Stomach (tissue), 9 donors: ENCODE results near the gene PRKCE. TPM values are rescaled to one million over a fixed set of nuclear protein-coding genes. Genes with fewer than 3 reads are reported as not detected.

ENCODE experiments used
- DNase-seq, 2 donors: peaks; one replicate each; pipeline versions ENCODE4 v3.0.0 to v3.0.0-alpha.2; 2013 to 2019
- H3K27ac ChIP-seq, 5 donors: fragments of 200-600 bp in 4 of 5; sonication (generic) in 4 of 5; one replicate each; pipeline ENCODE4 v1.5.1; 2013 to 2019; ENCODE audit warnings: mild to moderate bottlenecking in 1 of 5, moderate library complexity in 1 of 5
- H3K27me3 ChIP-seq, 3 donors: fragments of 200-600 bp; sonication (generic); one replicate each; pipeline ENCODE4 v1.5.1; 2017 to 2019; ENCODE audit warnings: mixed run types in 1 of 3
- H3K36me3 ChIP-seq, 4 donors: fragments of 200-600 bp; sonication (generic); 1 replicate in 3 of 4; 2 replicates in 1 of 4; pipeline ENCODE4 v1.5.1; 2016 to 2019
- H3K4me1 ChIP-seq, 4 donors: fragments of 200-600 bp; sonication (generic); one replicate each; pipeline ENCODE4 v1.5.1; 2016 to 2019
- H3K4me3 ChIP-seq, 4 donors: fragments of 200-600 bp; sonication (generic) in 3 of 4; one replicate each; pipeline ENCODE4 v1.5.1; 2016 to 2019; ENCODE audit warnings: mild to moderate bottlenecking in 1 of 4
- H3K9me3 ChIP-seq, 4 donors: fragments of 200-600 bp; sonication (generic); one replicate each; pipeline ENCODE4 v1.5.1; 2016 to 2019
- EP300 ChIP-seq: sonication (generic); formaldehyde crosslinking; IDR thresholded peaks from one replicate; pipeline ENCODE4 v1.6.1; 2017; ENCODE audit warnings: antibody characterized with exemption
- POLR2A ChIP-seq, 4 donors: fragments of 450-650 bp; IDR thresholded peaks; one replicate each; pipeline ENCODE4 v1.6.1; 2016; ENCODE audit warnings: antibody characterized with exemption in 4 of 4, control low read depth in 2 of 4, mild to moderate bottlenecking in 1 of 4, moderate library complexity in 1 of 4
- POLR2AphosphoS5 ChIP-seq, 3 donors: sonication (generic); formaldehyde crosslinking; IDR thresholded peaks; one replicate each; pipeline ENCODE4 v1.6.1; 2016; ENCODE audit warnings: antibody characterized with exemption in 3 of 3
- WGBS, 5 donors: extraction: QIAGEN DNeasy Blood & Tissue Kit in 3 of 5; methylation state at CpG; one replicate each; pipeline versions ENCODE4 v1.1.5 to v1.1.7; 2013 to 2018; 5-methylcytosine and 5-hydroxymethylcytosine counted together
- intact Hi-C: fragments of 100-400 bp; cut with DNase I; formaldehyde crosslinking; loops from one replicate; pipeline ENCODE4 v1.15.1; 2023; ENCODE audit warnings: low total_unique reads
- polyA plus RNA-seq, 3 donors: library from polyadenylated mRNA; stranded (reverse); fragments of 200-250 nt; gene quantifications; one replicate each; pipeline ENCODE4 v1.2.3, GENCODE V29; 2013
- total RNA-seq, 5 donors: library from RNA; depleted of rRNA; stranded (reverse); fragments of >200 nt; gene quantifications; one replicate each; pipeline versions ENCODE4 v1.1.0 to v1.2.3, GENCODE V29; 2014 to 2016
- TF ChIP-seq, protein P1 (sequence below), 7 experiments: fragments of 450-650 bp in 4 of 7; fragments of 200-600 bp in 3 of 7; sonication (generic) in 3 of 7; IDR thresholded peaks; one replicate each; pipeline ENCODE4 v1.5.1; 2016 to 2019; ENCODE audit warnings: antibody characterized with exemption in 7 of 7, control low read depth in 2 of 7, mild to moderate bottlenecking in 1 of 7
- donor health status: healthy with polysubstance abuse.
- donor health status: Bipolar disorder and iron deficiency.
- donor health status: healthy.

PRKCE gene
- total and polyA plus RNA-seq, 8 donors: 2.0 to 92.0 (median 10.0) TPM

- H3K4me3 ChIP-seq: no peak overlapping the region
- intact Hi-C loops: no loop called here
- 58 to 79% (median 73%) methylated on average over 13 of the region's 13 CpGs for WGBS, 5 donors
- H3K27ac ChIP-seq: peak overlapping the region in 3 of 5 donors; percentile 16 to 82 (median 66)
- peak in 1 of 2 donors; percentile 81 for DNase-seq
- no peaks in the 10 kb centered on the region for H3K36me3 ChIP-seq
- H3K27me3 ChIP-seq: no peaks in the 10 kb centered on the region
- peaks cover 12 to 65% (median 39%) of the 10 kb centered on the region in 4 donors for H3K4me1 ChIP-seq
- peak in 1 of 3 donors; percentile 25 for TF ChIP-seq POLR2AphosphoS5 (IDR thresholded peaks at IDR 0.05)
- TF ChIP-seq EP300: no peak
- H3K9me3 ChIP-seq: no peaks in the 10 kb centered on the region
These were observed 161.8 kb downstream of the PRKCE start for GRCh38 chr2:45813003-45813941.

- intact Hi-C loops: no loop called here
- Histone ChIP-seq H3K4me3 (no peak overlapping the region), H3K36me3 (no peaks in the 10 kb centered on the region), H3K27ac (peak overlapping the region in 3 of 5 donors; percentile 39 to 82 (median 66)), H3K4me1 (peaks cover 16 to 75% (median 44%) of the 10 kb centered on the region in 4 donors), H3K9me3 (no peaks in the 10 kb centered on the region), H3K27me3 (no peaks in the 10 kb centered on the region)
- peak in 1 of 2 donors; percentile 51 for DNase-seq
- WGBS, 5 donors: 52 to 96% (median 92%) methylated on average over 3 of the region's 3 CpGs
- TF ChIP-seq POLR2AphosphoS5 (IDR thresholded peaks at IDR 0.05) (peak in 2 of 3 donors; percentile 42 to 66), EP300 (no peak), POLR2A (IDR thresholded peaks at IDR 0.05) (no peak)
- TF ChIP-seq, protein P1, sequence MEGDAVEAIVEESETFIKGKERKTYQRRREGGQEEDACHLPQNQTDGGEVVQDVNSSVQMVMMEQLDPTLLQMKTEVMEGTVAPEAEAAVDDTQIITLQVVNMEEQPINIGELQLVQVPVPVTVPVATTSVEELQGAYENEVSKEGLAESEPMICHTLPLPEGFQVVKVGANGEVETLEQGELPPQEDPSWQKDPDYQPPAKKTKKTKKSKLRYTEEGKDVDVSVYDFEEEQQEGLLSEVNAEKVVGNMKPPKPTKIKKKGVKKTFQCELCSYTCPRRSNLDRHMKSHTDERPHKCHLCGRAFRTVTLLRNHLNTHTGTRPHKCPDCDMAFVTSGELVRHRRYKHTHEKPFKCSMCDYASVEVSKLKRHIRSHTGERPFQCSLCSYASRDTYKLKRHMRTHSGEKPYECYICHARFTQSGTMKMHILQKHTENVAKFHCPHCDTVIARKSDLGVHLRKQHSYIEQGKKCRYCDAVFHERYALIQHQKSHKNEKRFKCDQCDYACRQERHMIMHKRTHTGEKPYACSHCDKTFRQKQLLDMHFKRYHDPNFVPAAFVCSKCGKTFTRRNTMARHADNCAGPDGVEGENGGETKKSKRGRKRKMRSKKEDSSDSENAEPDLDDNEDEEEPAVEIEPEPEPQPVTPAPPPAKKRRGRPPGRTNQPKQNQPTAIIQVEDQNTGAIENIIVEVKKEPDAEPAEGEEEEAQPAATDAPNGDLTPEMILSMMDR (IDR thresholded peaks at IDR 0.05): no peak
These were observed 163.0 kb downstream of the PRKCE start for GRCh38 chr2:45814488-45814887.

DNA sequence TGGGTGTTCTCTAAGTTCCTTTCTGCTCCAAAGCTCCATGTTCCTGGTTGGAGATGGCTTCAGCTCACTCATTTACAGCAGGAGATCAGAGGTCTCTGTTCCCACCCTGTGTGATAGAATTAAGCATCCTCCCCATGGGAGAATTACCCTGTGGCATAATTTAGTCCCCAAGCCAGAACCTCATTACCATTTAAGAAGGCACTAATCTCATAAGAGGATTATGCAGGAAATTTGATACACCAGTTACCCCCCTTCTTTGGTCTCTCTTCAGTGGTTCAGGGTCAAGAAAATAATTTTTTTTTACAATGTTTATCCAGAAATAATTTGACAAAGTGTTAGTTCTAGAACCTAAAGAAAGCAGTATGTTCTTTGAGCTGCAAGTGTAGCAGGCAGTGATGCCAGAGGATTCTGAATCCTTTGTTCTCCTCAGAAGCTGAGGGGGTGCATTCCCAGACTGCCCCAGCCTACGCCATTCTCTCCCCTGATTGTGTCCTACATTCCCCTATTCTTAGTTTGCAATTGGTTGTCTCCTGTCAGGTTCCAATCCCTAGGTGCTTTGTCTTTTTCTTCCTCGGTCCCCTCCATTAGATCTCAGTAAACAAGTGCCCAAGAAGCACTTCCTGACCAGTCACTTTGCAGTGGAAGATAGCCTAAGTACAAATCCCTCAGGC is 163.6 kb downstream of the PRKCE start:
- Histone ChIP-seq H3K9me3 (no peaks in the 10 kb centered on the region), H3K27me3 (no peaks in the 10 kb centered on the region), H3K4me3 (no peak overlapping the region), H3K36me3 (no peaks in the 10 kb centered on the region), H3K27ac (peak overlapping the region in 1 of 5 donors; percentile 82), H3K4me1 (peaks cover 16 to 81% (median 44%) of the 10 kb centered on the region in 4 donors)
- DNase-seq: no peak
- intact Hi-C loops: no loop called here
- TF ChIP-seq EP300 (no peak), POLR2AphosphoS5 (IDR thresholded peaks at IDR 0.05) (no peak), POLR2A (IDR thresholded peaks at IDR 0.05) (no peak)
- TF ChIP-seq, protein P1 (IDR thresholded peaks at IDR 0.05): no peak
- 61 to 81% (median 77%) methylated on average over 2 of the region's 2 CpGs for WGBS, 5 donors

DNA sequence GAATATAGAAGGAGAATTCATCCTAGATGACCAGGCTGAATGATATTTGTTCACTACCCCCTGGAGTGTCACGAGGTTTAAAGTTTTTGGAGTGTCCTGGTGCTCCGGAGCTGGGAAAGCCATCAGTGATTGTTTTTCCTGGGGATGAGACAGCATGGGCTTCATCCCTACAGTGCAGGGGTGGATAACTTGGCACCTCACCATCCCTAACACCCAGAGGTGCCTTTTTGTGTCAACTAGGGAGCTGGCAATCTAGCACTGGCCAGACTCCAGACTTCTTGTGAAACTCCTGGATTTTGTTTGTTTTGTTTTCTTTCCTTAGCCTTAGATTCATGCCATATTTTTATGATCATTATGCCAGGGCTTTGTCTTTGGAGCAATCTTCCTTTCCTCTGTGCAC is 164.8 kb downstream of the PRKCE start:
- Histone ChIP-seq H3K27me3 (no peaks in the 10 kb centered on the region), H3K4me1 (peaks cover 23 to 93% (median 56%) of the 10 kb centered on the region in 4 donors), H3K27ac (peak overlapping the region in 2 of 5 donors; percentile 24 to 82), H3K4me3 (no peak overlapping the region), H3K36me3 (no peaks in the 10 kb centered on the region), H3K9me3 (no peaks in the 10 kb centered on the region)
- 75 to 94% (median 80%) methylated on average over 2 of the region's 2 CpGs for WGBS, 5 donors
- DNase-seq: peak in 1 of 2 donors; percentile 63
- no peak for TF ChIP-seq EP300
- no peak for TF ChIP-seq POLR2AphosphoS5 (IDR thresholded peaks at IDR 0.05)
- TF ChIP-seq, protein P1 (IDR thresholded peaks at IDR 0.05): no peak
- TF ChIP-seq POLR2A (IDR thresholded peaks at IDR 0.05): no peak
- intact Hi-C loops: no loop called here
